IMR-90 (cell line): ENCODE measurements around the gene PLXDC2.

Source experiments
- CEBPB ChIP-seq: IDR thresholded peaks from 2 replicates; pipeline ENCODE4 v1.6.1; 2012; ENCODE audit warnings: low read depth, low read length, improper control_type of control experiment
- CHD1 ChIP-seq: IDR thresholded peaks from 2 replicates; pipeline ENCODE4 v1.6.1; 2012; ENCODE audit warnings: low read depth, low read length, improper control_type of control experiment
- CTCF ChIP-seq: conservative IDR thresholded peaks from 2 replicates; pipeline ENCODE4 v1.5.1; 2012; ENCODE audit warnings: mild to moderate bottlenecking, low read depth, low read length, improper control_type of control experiment
- ELK1 ChIP-seq: fragments of 150-350 bp; IDR thresholded peaks from 2 replicates; pipeline ENCODE4 v1.6.1; 2016; ENCODE audit warnings: low read depth, mild to moderate bottlenecking, low read length, moderate library complexity, borderline replicate concordance
- FOS ChIP-seq: fragments of 150-350 bp; IDR thresholded peaks from 2 replicates; pipeline ENCODE4 v1.6.1; 2016; ENCODE audit warnings: low read depth, low read length
- MAFK ChIP-seq: IDR thresholded peaks from 2 replicates; pipeline ENCODE4 v1.6.1; 2012; ENCODE audit warnings: low read depth, low read length, improper control_type of control experiment
- MAZ ChIP-seq: IDR thresholded peaks from 2 replicates; pipeline ENCODE4 v1.6.1; 2012; ENCODE audit warnings: low read depth, mild to moderate bottlenecking, low read length, improper control_type of control experiment, moderate library complexity, borderline replicate concordance
- MXI1 ChIP-seq: IDR thresholded peaks from 2 replicates; pipeline ENCODE4 v1.6.1; 2012; ENCODE audit warnings: low read depth, mild to moderate bottlenecking, low read length, moderate library complexity, borderline replicate concordance
- NFE2L2 ChIP-seq: fragments of 150-350 bp; IDR thresholded peaks from 2 replicates; pipeline ENCODE4 v1.6.1; 2016; ENCODE audit warnings: low read depth, mild to moderate bottlenecking, low read length
- POLR2A ChIP-seq: IDR thresholded peaks from 2 replicates; pipeline ENCODE4 v1.6.1; 2012; ENCODE audit warnings: mild to moderate bottlenecking, low read depth, low read length
- RAD21 ChIP-seq: IDR thresholded peaks from 2 replicates; pipeline ENCODE4 v1.6.1; 2012; ENCODE audit warnings: low read length, improper control_type of control experiment
- RFX5 ChIP-seq: IDR thresholded peaks from 2 replicates; pipeline ENCODE4 v1.8.0; 2012; ENCODE audit warnings: low read depth, mild to moderate bottlenecking, low read length, moderate library complexity
- SMC3 ChIP-seq: fragments of 150-350 bp; IDR thresholded peaks from 2 replicates; pipeline ENCODE4 v1.6.1; 2016; ENCODE audit warnings: low read depth, mild to moderate bottlenecking, antibody characterized with exemption, low read length, moderate library complexity
- USF2 ChIP-seq: fragments of 150-350 bp; IDR thresholded peaks from 2 replicates; pipeline ENCODE4 v1.6.1; 2017; ENCODE audit warnings: mild to moderate bottlenecking, antibody characterized with exemption, low read length, low read depth

GRCh38 chr10:20276127-20276979 is 460.1 kb downstream of the PLXDC2 start:
- TF ChIP-seq CTCF (no peak), USF2 (no peak), RAD21 (no peak), NFE2L2 (no peak), MAZ (no peak), RFX5 (no peak), CEBPB (no peak), MXI1 (no peak), POLR2A (no peak), FOS (no peak), ELK1 (no peak), SMC3 (no peak), MAFK (no peak), CHD1 (no peak)
